ENCODE measurements around the gene CBR4.
"Not testable (repeated sequence)": the region's sequence is repeated elsewhere in the genome, so short reads cannot be mapped to it uniquely, and the experiment has no call there.

CBR4 gene

DNA sequence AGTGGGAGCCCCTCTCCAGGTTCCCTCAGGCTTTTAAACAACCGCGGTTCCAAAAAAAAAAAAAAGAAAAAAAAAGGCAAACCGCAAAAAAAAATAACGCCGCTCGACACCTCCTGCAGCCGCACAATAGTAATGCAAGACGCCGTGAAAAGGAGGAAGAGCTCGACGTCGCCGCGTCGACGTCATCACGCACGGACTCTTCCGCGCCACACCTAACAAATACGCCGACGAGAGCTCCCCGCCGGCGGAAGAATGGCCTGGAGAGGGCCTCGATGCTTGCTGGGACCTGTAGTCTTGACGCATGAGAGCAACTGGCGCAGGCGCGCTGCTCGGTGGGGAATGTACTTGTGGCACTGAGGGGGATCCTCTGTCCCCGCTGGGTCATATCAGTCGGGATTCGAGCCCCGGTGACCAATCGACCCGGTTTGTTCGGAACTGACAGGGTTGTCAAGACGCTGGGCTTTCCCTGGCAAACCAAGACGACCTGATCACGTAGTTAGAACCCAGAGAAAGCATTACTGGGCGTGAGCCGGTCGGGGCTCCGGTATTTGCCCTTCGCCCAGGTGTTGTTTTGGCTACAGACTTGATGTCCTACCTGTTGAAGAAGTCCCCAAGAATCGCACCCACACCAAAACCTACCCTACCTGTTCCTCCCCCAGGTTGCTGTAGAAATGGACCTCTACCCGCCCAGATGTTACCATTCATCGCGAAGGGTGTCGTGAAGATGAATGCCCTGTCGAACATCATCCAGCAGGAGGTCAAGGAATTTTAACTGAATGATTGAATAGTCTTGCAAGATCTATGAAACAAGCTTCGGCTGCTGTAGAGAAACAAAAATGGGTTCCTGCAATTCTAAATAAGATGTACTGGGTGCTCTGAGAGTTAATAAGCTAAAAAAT is at the start of gene CBR4:
Gene CBR4 (minus strand): TSS at position 131 of the 899 bp plus-strand sequence. CDS start 166 bp downstream, outside the sequence.
- peak; percentile 87 for DNase-seq (ENCODE audit: low read depth)

- no peak for DNase-seq (ENCODE audit: low read depth)
Observed at GRCh38 chr4:169059306-169060211, 49.5 kb upstream of the CBR4 start.

- DNase-seq (ENCODE audit: low read depth) = no peak
Observed at GRCh38 chr4:169058312-169058711, 48.3 kb upstream of the CBR4 start.

DNA sequence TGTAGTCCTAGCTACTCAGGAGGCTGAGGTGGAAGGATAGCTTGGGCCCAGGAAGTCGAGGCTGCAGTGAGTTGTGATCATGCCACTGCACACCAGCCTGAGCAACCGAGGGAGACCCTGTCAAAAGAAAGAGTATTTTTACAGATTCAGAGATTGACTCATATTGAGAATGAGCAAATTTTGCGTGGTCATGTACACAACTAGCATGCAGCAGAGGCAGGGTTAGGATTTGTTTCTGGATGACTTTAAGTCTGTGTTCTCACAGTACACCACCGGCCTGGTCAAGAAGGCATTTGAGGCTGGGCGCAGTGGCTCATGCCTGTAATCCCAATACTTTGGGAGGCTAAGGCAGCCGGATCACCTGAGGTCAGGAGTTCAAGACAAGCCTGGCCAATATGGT is 44.8 kb upstream of the CBR4 start:
- no peak for DNase-seq (ENCODE audit: low read depth)

DNA sequence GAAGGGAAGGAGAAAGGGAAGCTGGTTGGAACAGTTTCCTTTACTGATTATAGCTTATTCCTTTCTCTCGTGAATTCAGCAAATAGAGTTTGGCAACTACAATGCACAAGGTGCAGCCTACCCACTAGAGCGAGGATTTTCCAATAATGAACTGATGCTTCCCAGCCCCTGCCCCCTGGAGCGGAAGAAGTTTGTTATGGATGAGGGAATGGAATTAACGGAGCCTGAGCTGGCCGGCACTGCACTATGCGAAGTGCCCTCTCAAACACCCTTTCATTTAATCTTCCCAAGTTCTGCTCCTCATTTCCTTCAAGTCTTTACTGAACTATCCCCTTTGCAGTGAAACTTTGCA is 42.5 kb upstream of the CBR4 start:
- DNase-seq (ENCODE audit: low read depth) = no peak

GRCh38 chr4:169051761-169052593 is 41.9 kb upstream of the CBR4 start:
- DNase-seq (ENCODE audit: low read depth) = no peak

DNA sequence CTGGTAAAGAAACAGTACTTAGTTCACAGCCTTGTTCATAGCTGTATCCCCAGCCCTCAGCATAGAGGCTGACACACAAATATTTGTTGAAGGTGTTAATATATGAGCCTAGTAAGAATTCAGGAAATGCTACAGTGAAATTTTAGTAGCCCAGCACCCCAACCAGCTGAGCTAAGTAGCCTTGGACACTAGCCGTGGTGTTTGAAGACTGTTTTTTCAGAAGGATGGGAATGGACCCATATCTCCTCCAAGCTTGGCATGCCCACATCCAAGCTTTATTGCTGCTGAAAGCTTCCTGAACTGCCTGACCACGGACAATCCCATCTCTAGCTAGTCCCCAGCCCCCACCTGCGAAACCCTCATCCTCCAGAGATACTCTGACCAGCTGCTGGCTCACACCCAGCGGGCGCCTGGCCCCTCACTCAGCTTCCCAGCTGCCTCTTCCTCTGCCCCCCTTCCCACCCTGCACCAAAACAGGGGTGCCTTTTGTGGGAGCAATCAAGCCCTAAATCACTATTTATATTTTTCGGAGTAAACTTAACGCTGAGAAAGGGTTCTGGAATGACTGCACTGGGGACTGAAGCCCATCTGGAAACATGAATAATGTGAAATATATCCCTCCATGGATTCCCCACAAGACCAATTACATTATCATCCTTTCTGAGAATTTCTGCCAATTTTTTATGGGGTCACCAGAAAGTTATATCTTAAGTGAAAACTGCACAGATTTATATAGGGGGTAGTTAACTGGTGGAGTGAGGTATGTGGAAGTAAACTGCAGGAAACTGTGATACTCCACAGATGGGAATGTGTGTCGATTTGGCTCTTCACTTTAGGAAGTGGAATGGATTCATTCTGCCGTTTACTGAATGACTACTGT is 41.1 kb upstream of the CBR4 start:
- DNase-seq (ENCODE audit: low read depth) = no peak

- no peak for DNase-seq (ENCODE audit: low read depth)
Observed at GRCh38 chr4:169050284-169050683, 40.2 kb upstream of the CBR4 start.

DNA sequence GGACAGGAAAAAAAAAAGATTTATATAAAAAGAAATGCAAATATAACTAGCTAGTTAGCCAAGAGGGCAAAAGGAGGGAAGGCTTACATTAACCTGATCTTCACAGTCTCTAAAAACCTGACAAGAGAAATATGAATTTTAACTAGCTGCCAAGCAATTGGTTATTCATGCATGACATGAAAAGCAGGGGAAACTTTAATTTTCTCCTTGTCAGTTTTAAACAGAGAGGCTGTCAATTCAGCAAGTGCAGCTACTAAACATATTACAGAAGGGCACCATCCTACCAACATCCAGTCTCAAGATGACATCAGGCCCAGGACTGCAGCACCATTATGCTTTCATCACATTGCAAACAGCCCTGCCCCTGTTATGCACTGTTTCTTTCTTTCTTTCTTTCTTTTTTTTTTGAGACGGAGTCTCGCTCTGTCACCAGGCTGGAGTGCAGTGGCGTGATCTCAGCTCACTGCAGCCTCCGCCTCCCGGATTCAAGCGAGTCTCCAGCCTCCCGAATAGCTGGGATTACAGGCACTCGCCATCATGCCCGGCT is 38.9 kb upstream of the CBR4 start:
- no peak for DNase-seq (ENCODE audit: low read depth)

GRCh38 chr4:169047956-169048355 is 37.9 kb upstream of the CBR4 start:
- DNase-seq (ENCODE audit: low read depth) = no peak

DNA sequence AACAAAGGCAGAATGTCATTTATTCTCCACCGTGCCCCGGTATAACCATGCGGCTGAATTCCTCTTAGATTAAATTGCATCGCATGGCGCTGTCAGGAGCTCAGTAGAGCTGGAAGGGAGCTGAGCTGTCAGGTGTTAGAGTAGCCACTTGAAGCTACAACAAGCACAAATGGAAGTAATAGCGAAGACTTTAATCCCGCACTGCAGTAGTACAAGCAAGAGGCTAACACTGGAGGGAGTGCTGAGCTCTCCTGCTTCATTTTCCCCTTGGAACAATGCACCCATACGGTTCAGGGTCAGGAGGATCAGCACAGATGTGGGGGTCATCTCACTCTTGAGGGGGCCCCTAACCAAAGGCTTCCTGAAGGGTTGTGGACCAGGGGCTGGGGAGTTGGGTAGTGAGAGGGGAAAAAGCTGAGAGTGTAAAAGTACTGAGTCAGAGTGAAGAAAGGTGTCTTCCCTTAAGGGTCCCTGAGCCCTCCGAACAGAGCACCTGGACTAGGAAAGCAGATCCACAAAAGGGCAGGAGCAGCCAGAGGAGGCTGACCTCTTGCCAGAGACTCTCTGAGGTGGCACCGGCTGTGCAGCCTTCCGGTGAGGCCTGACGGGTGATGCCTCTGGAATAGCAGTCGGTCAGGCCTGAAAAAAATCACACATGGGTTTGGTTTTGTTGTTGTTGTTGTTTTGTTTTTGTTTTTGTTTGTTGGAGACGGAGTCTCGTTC is 36.0 kb upstream of the CBR4 start:
- DNase-seq (ENCODE audit: low read depth) = no peak

- DNase-seq (ENCODE audit: low read depth) = no peak
Observed at GRCh38 chr4:169044714-169045447, 34.8 kb upstream of the CBR4 start.

GRCh38 chr4:169042608-169043007 is 32.6 kb upstream of the CBR4 start:
- DNase-seq (ENCODE audit: low read depth) = no peak

DNA sequence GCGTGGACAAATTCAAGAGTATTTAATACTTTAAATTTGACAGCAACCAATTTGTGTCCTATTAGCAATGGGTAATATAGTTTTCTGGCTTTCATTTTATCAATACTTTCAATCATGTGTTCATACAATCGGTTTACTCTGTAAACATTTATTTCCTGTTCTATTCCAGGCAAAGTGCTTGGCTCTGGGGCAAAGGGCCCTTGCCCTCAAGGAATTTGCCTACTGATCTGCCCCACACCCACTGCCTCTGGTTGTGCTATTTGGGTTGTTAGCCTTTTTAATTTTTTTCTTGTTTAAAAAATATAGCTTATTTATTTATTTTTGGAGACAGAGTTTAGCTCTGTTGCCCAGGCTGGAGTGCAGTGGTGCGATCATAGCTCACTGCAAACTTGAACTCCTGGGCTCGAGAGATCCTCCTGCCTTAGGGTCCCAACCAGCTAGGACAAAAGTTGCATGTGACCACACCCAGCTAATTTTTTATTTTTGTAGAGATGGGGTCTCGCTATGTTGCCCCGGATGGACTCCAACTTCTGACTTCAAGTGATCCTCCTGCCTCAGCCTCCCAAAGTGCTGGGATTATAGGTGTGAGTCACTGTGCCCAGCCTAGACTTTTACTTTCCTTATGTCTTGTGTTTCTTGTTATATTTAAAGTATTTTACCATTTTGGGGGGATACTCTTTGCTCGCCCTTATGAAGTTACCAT is 30.7 kb upstream of the CBR4 start:
- DNase-seq (ENCODE audit: low read depth) = no peak

DNA sequence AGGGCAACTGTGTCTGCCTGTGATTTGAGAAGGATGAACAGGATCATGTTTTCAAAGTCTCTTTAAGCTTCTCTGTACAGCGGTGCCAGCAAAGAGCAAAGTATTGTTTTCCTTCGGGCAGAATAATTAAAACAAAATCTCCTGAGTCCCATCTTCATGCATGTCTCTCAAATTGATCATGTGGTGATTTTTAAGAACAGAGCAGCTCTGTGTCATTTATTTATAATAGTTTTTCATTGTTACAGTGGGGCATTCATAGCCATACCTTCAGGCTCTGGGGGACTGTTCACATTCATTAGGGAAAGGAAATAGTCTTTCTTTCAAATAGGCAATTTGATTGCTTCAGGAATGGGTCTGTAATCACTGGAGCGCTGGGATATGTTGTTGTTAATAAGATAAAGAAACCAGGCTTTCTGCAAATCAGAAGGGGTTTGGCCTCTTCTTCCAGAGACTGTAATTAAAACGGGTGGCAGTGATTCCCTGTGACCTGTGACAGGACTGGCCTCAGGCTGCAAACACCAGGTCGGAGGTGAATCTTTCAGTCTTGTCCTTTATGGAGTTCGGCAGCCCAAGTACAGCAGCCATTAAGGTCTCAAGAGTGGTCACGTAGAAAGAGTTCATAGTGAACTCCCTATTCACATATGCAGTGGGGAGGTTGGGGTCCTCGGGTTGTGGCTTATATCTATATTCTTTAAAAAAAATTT is 29.3 kb upstream of the CBR4 start:
- no peak for DNase-seq (ENCODE audit: low read depth)

DNA sequence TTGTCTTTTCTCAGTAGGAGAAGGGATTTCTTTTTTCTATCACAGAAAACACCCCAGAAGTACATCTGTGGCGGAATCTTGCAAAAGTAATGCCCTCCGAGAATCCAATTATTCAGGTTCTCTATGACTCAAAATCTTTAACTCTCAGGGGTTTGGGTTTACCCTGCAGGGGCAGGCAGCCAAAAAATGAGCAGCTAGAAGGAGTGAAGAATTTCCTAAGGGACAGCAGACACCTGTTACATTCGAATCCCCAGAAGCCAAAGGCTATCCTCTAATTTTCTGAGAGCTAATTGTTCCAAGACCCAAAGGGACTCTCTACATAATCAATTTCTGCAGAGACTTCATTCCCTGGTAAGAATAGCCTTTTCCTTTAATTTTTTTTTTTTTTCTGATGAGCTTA is 27.5 kb upstream of the CBR4 start:
- DNase-seq (ENCODE audit: low read depth) = no peak

- DNase-seq (ENCODE audit: low read depth) = not testable (repeated sequence)
Observed at GRCh38 chr4:169035871-169036620, 26.0 kb upstream of the CBR4 start.

Measured in stimulated activated CD8-positive, alpha-beta memory T cell treated with anti-CD3 and anti-CD28 coated beads, Interleukin-7, amount 100 ng/mL, for 24 hours (primary cell).